ENCODE data around the gene DMPK.

Gene DMPK

GRCh38 chr19:45774765-45775164 is 7.5 kb downstream of the DMPK start:
- Histone ChIP-seq H3K27me3 (ENCODE audit: insufficient read depth, poor library complexity, severe bottlenecking) (peaks cover 43% of the 10 kb centered on the region), H3K4me3 (replicated peaks; ENCODE audit: insufficient read depth, low read length) (no peak overlapping the region), H3K27ac (replicated peaks) (no peak overlapping the region)
- DNase-seq (ENCODE audit: low read depth in 1 of 2, low spot score in 1 of 2), result no peak
- TF ChIP-seq POLR2AphosphoS5 (IDR thresholded peaks at IDR 0.05; ENCODE audit: low read depth), result no peak
- TF ChIP-seq GABPA (IDR thresholded peaks at IDR 0.05; ENCODE audit: low read depth), result no peak
- TF ChIP-seq, protein P1, sequence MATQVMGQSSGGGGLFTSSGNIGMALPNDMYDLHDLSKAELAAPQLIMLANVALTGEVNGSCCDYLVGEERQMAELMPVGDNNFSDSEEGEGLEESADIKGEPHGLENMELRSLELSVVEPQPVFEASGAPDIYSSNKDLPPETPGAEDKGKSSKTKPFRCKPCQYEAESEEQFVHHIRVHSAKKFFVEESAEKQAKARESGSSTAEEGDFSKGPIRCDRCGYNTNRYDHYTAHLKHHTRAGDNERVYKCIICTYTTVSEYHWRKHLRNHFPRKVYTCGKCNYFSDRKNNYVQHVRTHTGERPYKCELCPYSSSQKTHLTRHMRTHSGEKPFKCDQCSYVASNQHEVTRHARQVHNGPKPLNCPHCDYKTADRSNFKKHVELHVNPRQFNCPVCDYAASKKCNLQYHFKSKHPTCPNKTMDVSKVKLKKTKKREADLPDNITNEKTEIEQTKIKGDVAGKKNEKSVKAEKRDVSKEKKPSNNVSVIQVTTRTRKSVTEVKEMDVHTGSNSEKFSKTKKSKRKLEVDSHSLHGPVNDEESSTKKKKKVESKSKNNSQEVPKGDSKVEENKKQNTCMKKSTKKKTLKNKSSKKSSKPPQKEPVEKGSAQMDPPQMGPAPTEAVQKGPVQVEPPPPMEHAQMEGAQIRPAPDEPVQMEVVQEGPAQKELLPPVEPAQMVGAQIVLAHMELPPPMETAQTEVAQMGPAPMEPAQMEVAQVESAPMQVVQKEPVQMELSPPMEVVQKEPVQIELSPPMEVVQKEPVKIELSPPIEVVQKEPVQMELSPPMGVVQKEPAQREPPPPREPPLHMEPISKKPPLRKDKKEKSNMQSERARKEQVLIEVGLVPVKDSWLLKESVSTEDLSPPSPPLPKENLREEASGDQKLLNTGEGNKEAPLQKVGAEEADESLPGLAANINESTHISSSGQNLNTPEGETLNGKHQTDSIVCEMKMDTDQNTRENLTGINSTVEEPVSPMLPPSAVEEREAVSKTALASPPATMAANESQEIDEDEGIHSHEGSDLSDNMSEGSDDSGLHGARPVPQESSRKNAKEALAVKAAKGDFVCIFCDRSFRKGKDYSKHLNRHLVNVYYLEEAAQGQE (IDR thresholded peaks at IDR 0.05; ENCODE audit: insufficient replicate concordance, low read depth), result no peak
- no peak for TF ChIP-seq SPI1 (IDR thresholded peaks at IDR 0.05; ENCODE audit: borderline replicate concordance, low read depth)
- TF ChIP-seq CTCF (IDR thresholded peaks at IDR 0.05; ENCODE audit: insufficient read depth, low read length), result no peak

DNA sequence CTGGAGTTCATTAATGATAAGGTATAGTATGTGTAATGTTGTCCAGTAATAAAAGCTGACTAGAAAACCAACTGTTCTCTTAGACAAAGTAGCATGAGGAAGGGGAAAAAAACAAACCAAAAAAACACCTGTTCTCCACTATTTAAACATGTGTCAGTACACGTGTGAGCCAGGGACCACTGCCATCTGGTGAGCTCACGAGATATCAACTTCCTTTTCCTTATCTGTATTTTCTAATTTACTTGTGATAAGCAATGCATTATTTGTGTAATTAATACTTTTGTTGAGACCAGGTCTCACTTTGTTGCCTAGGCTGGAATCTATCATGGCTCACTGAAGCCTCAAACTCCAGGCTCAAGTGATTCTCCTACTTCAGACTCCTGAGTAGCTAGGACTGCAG is 8.9 kb downstream of the DMPK start:
- TF ChIP-seq, protein P1 (IDR thresholded peaks at IDR 0.05; ENCODE audit: insufficient replicate concordance, low read depth), result no peak
- no peak for TF ChIP-seq SPI1 (IDR thresholded peaks at IDR 0.05; ENCODE audit: borderline replicate concordance, low read depth)
- no peak for TF ChIP-seq POLR2AphosphoS5 (IDR thresholded peaks at IDR 0.05; ENCODE audit: low read depth)
- TF ChIP-seq GABPA (IDR thresholded peaks at IDR 0.05; ENCODE audit: low read depth), result no peak
- no peak for TF ChIP-seq CTCF (IDR thresholded peaks at IDR 0.05; ENCODE audit: insufficient read depth, low read length)
- Histone ChIP-seq H3K27ac (replicated peaks) (no peak overlapping the region), H3K27me3 (ENCODE audit: insufficient read depth, poor library complexity, severe bottlenecking) (peaks cover 40% of the 10 kb centered on the region), H3K4me3 (replicated peaks; ENCODE audit: insufficient read depth, low read length) (no peak overlapping the region)
- no peak for DNase-seq (ENCODE audit: low read depth in 1 of 2, low spot score in 1 of 2)

DNA sequence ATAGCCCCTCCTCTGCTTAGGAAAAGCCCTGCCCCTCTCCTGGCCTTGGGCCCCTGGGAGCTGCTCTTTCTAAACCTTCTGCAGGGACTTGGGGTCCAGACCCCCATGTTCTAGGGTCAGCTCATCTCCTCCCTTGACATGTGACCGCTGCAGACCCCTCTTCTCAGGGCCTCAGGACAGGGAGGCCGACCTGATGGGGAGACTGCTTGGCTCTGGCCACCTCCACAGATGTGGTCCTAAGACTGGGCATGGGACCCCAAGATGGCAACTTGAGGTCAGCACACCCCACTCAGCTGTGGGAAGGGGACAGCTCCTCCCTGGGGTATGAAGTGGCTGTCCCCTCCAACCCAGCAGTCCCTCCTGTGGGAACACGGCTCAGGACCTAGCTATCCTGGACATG is 9.4 kb downstream of the DMPK start:
- TF ChIP-seq, protein P1 (IDR thresholded peaks at IDR 0.05; ENCODE audit: insufficient replicate concordance, low read depth), result no peak
- no peak for TF ChIP-seq SPI1 (IDR thresholded peaks at IDR 0.05; ENCODE audit: borderline replicate concordance, low read depth)
- no peak for TF ChIP-seq POLR2AphosphoS5 (IDR thresholded peaks at IDR 0.05; ENCODE audit: low read depth)
- no peak for TF ChIP-seq GABPA (IDR thresholded peaks at IDR 0.05; ENCODE audit: low read depth)
- no peak for TF ChIP-seq CTCF (IDR thresholded peaks at IDR 0.05; ENCODE audit: insufficient read depth, low read length)
- Histone ChIP-seq H3K27ac (replicated peaks) (no peak overlapping the region), H3K27me3 (ENCODE audit: insufficient read depth, poor library complexity, severe bottlenecking) (peaks cover 40% of the 10 kb centered on the region), H3K4me3 (replicated peaks; ENCODE audit: insufficient read depth, low read length) (no peak overlapping the region)
- DNase-seq (ENCODE audit: low read depth in 1 of 2, low spot score in 1 of 2), result no peak
